ENCODE data around the gene SARS2.

- TF ChIP-seq RAD21 (IDR thresholded peaks at IDR 0.05; ENCODE audit: low read depth) (no peak), TAF1 (IDR thresholded peaks at IDR 0.05; ENCODE audit: low read depth) (no peak), REST (IDR thresholded peaks at IDR 0.05; ENCODE audit: low read depth) (no peak), TCF12 (IDR thresholded peaks at IDR 0.05; ENCODE audit: low read depth) (no peak), MAX (IDR thresholded peaks at IDR 0.05) (no peak), EGR1 (IDR thresholded peaks at IDR 0.05) (no peak), EP300 (IDR thresholded peaks at IDR 0.05; ENCODE audit: borderline replicate concordance) (no peak), FOXM1 (IDR thresholded peaks at IDR 0.05; ENCODE audit: borderline replicate concordance, low read depth) (no peak), CEBPB (IDR thresholded peaks at IDR 0.05) (no peak), CREB1 (IDR thresholded peaks at IDR 0.05; ENCODE audit: low read depth) (no peak), YY1 (IDR thresholded peaks at IDR 0.05; ENCODE audit: low read depth) (no peak)
Measured at GRCh38 chr19:38964738-38965137, 34.2 kb upstream of the SARS2 start.
